ENCODE results near the gene HECTD1.
"Not testable (repeated sequence)": the region's sequence is repeated elsewhere in the genome, so short reads cannot be mapped to it uniquely, and the experiment has no call there.

Gene HECTD1

GRCh38 chr14:31224808-31225207, 17.2 kb upstream of the HECTD1 start:
- DNase-seq = no peak

DNA sequence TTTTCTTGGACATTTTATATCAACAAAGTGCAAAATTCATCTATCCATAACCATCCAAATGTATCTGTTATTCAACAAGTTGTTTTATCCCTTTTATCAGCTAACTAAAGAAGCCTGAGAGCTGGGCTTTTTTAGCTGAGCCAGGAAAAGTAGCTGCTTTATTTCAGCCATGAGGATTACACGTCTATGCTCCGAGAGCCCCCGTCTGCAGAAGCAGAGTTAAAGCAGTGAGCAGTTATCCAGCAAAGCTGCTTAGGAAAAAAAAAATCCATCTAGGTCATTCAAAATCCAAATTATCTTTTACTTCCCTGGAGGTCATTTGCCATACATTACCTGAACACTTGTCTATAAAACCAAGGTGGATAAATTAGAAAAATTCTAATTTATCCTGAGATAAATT, 15.7 kb upstream of the HECTD1 start:
- no peak for DNase-seq

DNA sequence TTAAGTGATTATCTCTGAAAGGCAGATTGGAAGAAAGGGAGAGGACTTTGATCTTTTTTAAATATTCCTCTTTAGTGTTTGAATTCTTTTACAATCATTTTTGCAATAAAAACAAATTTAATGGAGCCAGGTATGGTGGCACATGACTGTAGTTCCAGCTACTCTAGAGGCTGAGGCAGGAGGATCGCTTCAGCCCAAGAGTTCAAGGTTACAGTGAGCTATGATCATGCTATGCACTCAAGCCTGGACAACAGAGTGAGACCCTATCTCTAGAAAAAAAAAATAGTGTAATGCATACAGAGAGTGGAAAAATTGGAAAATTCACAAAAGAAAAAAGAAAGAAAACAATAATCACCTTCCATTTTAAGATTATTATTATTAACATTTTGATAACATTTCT, 15.2 kb upstream of the HECTD1 start:
- no peak for DNase-seq

DNA sequence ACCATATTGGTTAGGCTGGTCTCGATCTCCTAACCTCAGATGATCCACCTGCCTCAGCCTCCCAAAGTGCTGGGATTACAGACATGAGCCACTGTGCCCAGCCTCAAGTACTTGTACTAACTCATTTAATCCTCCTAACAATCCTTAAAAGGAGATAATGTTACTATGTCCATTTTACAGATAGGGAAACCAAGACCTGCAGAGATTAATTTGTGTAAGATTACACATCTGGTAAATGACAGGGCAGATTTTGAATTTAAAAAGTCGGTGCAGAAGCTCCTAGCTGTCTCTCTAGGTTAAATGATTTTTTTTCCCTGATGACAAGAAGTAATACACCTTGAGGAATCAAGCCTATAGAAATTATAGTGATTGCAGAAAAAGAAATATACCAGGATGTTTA, 13.7 kb upstream of the HECTD1 start:
- no peak for DNase-seq

- no peak for DNase-seq
Measured at GRCh38 chr14:31219169-31219568, 11.6 kb upstream of the HECTD1 start.

GRCh38 chr14:31216359-31216758, 8.8 kb upstream of the HECTD1 start:
- DNase-seq = no peak

- no peak for DNase-seq
Measured at GRCh38 chr14:31212893-31213292, 5.3 kb upstream of the HECTD1 start.

DNA sequence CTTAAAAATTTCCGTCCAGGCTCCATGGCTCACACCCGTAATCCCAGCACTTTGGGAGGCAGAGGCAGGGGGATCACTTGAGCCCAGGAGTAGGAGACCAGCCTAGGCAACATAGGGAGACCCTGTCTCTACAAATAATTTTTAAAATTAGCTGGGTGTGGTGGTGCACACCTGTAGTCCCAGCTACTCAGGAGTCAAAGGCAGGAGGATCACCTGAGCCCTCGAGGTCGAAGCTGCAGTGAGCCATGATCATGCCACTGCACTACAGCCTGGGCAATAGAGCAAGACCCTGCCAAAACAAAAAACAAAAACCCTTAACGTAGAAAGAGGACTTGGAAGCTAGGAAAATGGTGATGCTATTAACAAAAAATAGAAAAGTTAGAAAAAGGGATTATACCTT, 2.0 kb upstream of the HECTD1 start:
- DNase-seq = no peak

GRCh38 chr14:31208546-31209424, 1.2 kb upstream of the HECTD1 start:
- no peak for DNase-seq

DNA sequence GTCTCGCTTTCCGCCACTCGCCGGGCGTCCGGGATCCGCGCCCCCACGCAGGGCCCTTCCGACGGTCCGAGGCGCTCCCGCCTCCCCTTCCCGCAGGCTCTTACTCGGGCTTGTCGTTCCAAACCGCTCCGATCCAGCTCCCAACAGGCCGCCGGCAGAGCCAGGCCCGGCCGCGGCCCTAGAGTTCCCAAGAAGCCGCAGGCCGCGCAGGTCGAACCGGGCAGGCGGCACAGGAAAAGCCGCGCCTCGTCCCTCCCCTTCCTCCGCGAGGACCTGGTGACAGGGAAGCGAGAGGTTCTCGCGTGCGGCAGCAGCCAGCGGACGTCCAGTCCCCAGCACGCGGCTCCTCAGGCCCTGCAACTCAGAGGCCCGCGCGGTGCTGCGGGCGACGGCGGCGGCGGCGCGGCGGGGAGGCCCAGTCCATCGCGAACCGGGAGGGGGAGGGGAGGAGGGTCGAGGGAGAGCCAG, 272 bp downstream of the HECTD1 start:
- DNase-seq = no peak

GRCh38 chr14:31206536-31207286, 882 bp downstream of the HECTD1 start:
- peak; percentile 36 for DNase-seq

GRCh38 chr14:31205681-31206535, 1.7 kb downstream of the HECTD1 start:
- no peak for DNase-seq

- no peak for DNase-seq
Measured at GRCh38 chr14:31204593-31205534, 2.7 kb downstream of the HECTD1 start.

DNA sequence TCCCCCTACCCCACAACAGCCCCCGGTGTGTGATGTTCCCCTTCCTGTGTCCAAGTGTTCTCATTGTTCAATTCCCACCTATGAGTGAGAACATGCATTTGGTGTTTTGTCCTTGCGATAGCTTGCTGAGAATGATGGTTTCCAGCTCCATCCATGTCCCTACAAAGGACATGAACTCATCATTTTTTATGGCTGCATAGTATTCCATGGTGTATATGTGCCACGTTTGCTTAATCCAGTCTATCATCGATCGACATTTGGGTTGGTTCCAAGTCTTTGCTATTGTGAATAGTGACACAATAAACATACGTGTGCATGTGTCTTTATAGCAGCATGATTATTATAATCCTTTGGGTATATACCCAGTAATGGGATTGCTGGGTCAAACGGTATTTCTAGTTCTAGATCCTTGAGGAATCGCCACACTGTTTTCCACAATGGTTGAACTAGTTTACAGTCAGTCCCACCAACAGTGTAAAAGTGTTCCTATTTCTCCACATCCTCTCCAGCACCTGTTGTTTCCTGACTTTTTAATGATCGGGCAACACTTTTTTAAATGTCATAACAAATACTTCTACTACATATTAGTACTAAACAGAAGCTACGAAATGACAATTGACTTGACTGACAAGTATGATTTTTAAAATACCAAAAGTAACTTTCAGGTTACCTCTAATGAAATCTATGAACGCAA, 3.5 kb downstream of the HECTD1 start:
- not testable (repeated sequence) for DNase-seq

DNA sequence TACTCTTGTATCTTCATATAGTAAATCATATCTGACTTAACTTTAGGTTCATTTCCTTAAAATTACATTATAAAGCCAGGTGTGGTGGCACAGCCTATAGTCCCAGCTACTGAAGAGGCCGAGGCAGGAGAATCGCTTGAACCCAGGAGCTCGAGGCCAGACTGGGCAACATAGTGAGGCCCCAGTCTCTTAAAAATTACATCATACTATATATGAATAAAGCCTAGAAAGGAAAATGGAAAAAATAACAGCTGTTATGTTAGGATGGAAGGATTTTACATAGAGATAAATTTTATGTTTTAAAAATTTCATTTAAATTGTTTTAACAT, 4.2 kb downstream of the HECTD1 start:
- DNase-seq = no peak

- no peak for DNase-seq
Measured at GRCh38 chr14:31201111-31201510, 6.5 kb downstream of the HECTD1 start.

DNA sequence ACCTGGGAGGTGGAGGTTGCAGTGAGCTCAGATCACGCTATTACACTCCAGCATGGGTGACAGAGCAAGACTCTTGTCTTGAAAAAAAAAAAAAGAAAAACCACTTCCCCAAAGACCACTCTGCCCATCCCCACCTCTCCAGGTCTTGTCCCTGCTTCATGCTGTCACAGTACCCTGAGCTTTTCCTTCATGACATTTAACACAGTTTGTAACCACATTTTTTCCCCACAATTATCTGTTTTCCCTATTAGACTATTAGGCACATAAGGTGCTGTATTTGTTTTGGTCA, 6.9 kb downstream of the HECTD1 start:
- no peak for DNase-seq

- DNase-seq = no peak
Measured at GRCh38 chr14:31197671-31198070, 9.9 kb downstream of the HECTD1 start.

- DNase-seq = no peak
Measured at GRCh38 chr14:31196839-31197492, 10.6 kb downstream of the HECTD1 start.

GRCh38 chr14:31194661-31195060, 12.9 kb downstream of the HECTD1 start:
- no peak for DNase-seq

DNA sequence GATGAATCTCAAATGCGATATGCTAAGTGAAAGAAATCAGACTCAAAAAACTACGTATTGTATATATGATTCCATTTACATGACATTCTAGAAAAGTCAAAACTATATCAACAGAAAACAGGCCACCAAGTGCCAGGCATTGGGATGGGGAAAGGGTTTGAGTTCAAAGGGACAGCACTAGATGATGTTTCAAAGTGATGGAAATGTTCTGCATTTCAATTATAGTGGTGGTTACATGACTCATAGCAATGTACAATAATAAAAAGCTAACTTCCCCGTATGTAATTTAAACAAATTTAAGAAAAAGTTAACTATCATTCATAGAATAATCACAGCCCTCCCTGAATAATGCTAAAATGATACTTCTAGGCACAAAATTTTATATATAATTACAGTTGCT, 13.5 kb downstream of the HECTD1 start:
- no peak for DNase-seq
